GM12878 (cell line): ENCODE data around the gene PHB1.

Experiments
- EZH2 ChIP-seq: IDR thresholded peaks from 2 replicates; pipeline ENCODE4 v1.6.1; 2012; ENCODE audit warnings: low read depth, mild to moderate bottlenecking, control low read depth, inconsistent platforms, low read length, borderline replicate concordance; ENCODE audit not compliant: control insufficient read depth
- MAX ChIP-seq: IDR thresholded peaks from 2 replicates; pipeline ENCODE4 v1.6.1; 2012; ENCODE audit warnings: low read depth, low read length, improper control_type of control experiment
- MLLT1 ChIP-seq: fragments of 450-650 bp; IDR thresholded peaks from 2 replicates; pipeline ENCODE4 v1.6.1; 2016; ENCODE audit warnings: mild to moderate bottlenecking
- POLR2A ChIP-seq: IDR thresholded peaks from 2 replicates; pipeline ENCODE4 v1.6.1; 2011; ENCODE audit warnings: low read depth, mild to moderate bottlenecking, low read length
- RCOR1 ChIP-seq: conservative IDR thresholded peaks from 2 replicates; pipeline ENCODE4 v1.6.1; 2012; ENCODE audit warnings: low read depth, low read length, improper control_type of control experiment
- SMARCA5 ChIP-seq: fragments of 450-650 bp; IDR thresholded peaks from 2 replicates; pipeline ENCODE4 v1.6.1; 2017; ENCODE audit warnings: mild to moderate bottlenecking
- USF2 ChIP-seq: IDR thresholded peaks from 2 replicates; pipeline ENCODE4 v1.6.1; 2011; ENCODE audit warnings: low read depth, low read length, improper control_type of control experiment, borderline replicate concordance
- ZSCAN29 ChIP-seq: fragments of 450-650 bp; IDR thresholded peaks from 2 replicates; pipeline ENCODE4 v1.6.1; 2017; ENCODE audit warnings: mild to moderate bottlenecking, moderate library complexity
- TF ChIP-seq, protein P1 (sequence below), 3 experiments: IDR thresholded peaks in 2 of 3; conservative IDR thresholded peaks in 1 of 3; 2 replicates each; pipeline ENCODE4 v1.5.1; 2011; ENCODE audit warnings: low read depth in 3 of 3, low read length in 3 of 3, mild to moderate bottlenecking in 3 of 3, control low read depth in 2 of 3, moderate library complexity in 2 of 3, inconsistent platforms in 1 of 3, mixed read lengths in 1 of 3; ENCODE audit not compliant: control insufficient read depth in 2 of 3, insufficient read depth in 1 of 3; ENCODE audit errors: extremely low read depth in 1 of 3
- TF ChIP-seq, protein P2 (sequence below): IDR thresholded peaks from 2 replicates; pipeline ENCODE4 v1.6.1; 2011; ENCODE audit warnings: mild to moderate bottlenecking, low read depth, low read length, moderate library complexity; ENCODE audit not compliant: insufficient replicate concordance

DNA sequence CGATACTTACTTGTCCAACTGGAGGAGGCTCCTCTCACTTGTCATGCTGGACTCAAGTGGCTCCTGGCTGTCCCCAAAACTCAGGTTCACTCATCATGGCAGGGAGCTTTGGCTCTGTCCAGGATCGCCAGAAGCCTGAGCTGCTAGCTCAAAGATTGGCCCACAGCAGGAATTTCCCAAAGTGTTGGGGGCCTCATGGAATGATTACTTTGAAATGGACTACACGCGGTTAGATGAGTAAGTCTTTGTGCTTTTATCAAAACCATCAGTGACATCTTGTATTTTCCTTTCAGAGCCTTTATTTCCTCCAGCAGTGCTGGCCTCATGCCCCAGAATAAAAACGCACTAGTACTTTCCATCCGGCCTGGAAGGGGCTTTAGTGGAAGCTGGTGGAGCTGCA lies 29.2 kb upstream of the PHB1 start:
- TF ChIP-seq SMARCA5, result no peak
- TF ChIP-seq, protein P1, sequence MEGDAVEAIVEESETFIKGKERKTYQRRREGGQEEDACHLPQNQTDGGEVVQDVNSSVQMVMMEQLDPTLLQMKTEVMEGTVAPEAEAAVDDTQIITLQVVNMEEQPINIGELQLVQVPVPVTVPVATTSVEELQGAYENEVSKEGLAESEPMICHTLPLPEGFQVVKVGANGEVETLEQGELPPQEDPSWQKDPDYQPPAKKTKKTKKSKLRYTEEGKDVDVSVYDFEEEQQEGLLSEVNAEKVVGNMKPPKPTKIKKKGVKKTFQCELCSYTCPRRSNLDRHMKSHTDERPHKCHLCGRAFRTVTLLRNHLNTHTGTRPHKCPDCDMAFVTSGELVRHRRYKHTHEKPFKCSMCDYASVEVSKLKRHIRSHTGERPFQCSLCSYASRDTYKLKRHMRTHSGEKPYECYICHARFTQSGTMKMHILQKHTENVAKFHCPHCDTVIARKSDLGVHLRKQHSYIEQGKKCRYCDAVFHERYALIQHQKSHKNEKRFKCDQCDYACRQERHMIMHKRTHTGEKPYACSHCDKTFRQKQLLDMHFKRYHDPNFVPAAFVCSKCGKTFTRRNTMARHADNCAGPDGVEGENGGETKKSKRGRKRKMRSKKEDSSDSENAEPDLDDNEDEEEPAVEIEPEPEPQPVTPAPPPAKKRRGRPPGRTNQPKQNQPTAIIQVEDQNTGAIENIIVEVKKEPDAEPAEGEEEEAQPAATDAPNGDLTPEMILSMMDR (IDR thresholded peaks at IDR 0.05 in 2 of 3, conservative IDR thresholded peaks at IDR 0.05 in 1 of 3; ENCODE audit: control insufficient read depth in 2 of 3, extremely low read depth in 1 of 3, insufficient read depth in 1 of 3, low read depth in 3 of 3, low read length in 3 of 3), result no peak
- no peak for TF ChIP-seq POLR2A
- no peak for TF ChIP-seq EZH2
- TF ChIP-seq MLLT1, result no peak
- TF ChIP-seq, protein P2, sequence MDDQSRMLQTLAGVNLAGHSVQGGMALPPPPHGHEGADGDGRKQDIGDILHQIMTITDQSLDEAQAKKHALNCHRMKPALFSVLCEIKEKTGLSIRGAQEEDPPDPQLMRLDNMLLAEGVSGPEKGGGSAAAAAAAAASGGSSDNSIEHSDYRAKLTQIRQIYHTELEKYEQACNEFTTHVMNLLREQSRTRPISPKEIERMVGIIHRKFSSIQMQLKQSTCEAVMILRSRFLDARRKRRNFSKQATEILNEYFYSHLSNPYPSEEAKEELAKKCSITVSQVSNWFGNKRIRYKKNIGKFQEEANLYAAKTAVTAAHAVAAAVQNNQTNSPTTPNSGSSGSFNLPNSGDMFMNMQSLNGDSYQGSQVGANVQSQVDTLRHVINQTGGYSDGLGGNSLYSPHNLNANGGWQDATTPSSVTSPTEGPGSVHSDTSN, result no peak
- no peak for TF ChIP-seq MAX
- no peak for TF ChIP-seq RCOR1
- TF ChIP-seq USF2, result no peak
- TF ChIP-seq ZSCAN29, result no peak
